ENCODE data around the gene LY6G6C.

LY6G6C gene

DNA sequence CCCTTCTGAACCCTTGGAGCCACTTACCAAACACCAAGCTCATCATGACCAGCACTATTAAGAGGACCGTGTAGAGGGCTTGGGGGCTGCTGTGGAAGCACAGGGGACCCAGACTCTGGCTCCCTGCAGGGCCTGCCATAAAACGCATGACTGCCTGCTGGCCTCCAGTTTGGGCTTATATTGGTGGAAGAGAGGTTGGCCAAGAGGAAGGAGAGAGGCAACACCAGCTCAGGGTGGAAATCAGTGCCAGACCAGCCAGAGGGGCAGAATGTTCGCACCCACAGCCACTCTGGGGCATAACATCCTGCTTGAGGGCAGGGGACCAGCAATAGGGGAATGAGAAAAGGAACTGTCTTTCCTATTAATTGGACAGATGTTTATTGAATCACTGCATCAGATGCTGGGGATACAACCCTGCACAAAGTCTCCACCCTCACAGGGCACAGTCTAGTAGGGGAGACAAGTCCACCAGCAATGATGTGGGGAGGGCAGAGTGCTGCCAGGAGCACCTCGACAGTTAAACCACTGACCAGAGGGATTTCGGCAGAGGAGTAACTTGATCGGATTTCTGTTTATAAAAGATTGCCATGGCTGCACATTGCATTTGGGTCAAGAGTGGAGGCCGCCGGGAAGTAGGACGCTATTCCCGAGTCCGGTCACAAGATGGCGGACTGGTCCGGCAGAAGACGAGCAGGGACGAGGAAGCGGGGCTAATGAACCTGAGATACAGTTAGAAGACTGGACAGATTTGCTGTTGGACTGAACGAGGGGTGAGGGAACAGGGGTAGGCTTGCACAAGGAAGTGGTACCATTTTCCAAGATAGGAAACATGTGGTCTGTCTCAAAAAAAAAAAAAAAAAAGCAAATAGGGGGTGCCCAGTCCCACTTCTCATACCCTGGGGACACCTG lies 41.1 kb downstream of the LY6G6C start, which contains the start of gene LY6G5C:
Gene LY6G5C (minus strand): TSS at position 842 of the 909 bp plus-strand sequence. CDS start 694 bp downstream, at position 148.
- peak within 1 kb of the TSS; percentile 66 to 75 for H3K4me3 ChIP-seq (ENCODE audit: low read depth in 1 of 2, low read length in 2 of 2)
- H3K36me3 ChIP-seq (ENCODE audit: control insufficient read depth in 1 of 2, insufficient read depth in 2 of 2, low read length in 2 of 2) = peaks cover 3 to 6% of the 10 kb centered on the region in 2 donors
- H3K27ac ChIP-seq (ENCODE audit: low read depth, low read length) = peak within 1 kb of the TSS; percentile 63
- peaks cover 11 to 16% of the 10 kb centered on the region in 2 donors for H3K4me1 ChIP-seq (ENCODE audit: control insufficient read depth in 1 of 2, insufficient read depth in 2 of 2, low read length in 2 of 2)
- H3K9ac ChIP-seq (ENCODE audit: low read depth in 1 of 2, low read length in 2 of 2) = peak within 1 kb of the TSS; percentile 62 to 89
- no peaks in the 10 kb centered on the region for H3K27me3 ChIP-seq (ENCODE audit: control insufficient read depth in 1 of 2, insufficient read depth in 2 of 2, low read length in 2 of 2)
- no peaks in the 10 kb centered on the region for H3K9me3 ChIP-seq (ENCODE audit: control insufficient read depth in 1 of 2, low read length in 2 of 2)

GRCh38 chr6:31677955-31678354 lies 43.6 kb downstream of the LY6G6C start:
- no peaks in the 10 kb centered on the region for H3K9me3 ChIP-seq (ENCODE audit: control insufficient read depth in 1 of 2, low read length in 2 of 2)
- no peak overlapping the region for H3K27ac ChIP-seq (ENCODE audit: low read depth, low read length)
- peaks cover 3 to 11% of the 10 kb centered on the region in 2 donors for H3K36me3 ChIP-seq (ENCODE audit: control insufficient read depth in 1 of 2, insufficient read depth in 2 of 2, low read length in 2 of 2)
- no peak overlapping the region for H3K4me3 ChIP-seq (ENCODE audit: low read depth in 1 of 2, low read length in 2 of 2)
- H3K4me1 ChIP-seq (ENCODE audit: control insufficient read depth in 1 of 2, insufficient read depth in 2 of 2, low read length in 2 of 2) = peaks cover 10 to 11% of the 10 kb centered on the region in 2 donors
- no peak overlapping the region for H3K9ac ChIP-seq (ENCODE audit: low read depth in 1 of 2, low read length in 2 of 2)
- no peaks in the 10 kb centered on the region for H3K27me3 ChIP-seq (ENCODE audit: control insufficient read depth in 1 of 2, insufficient read depth in 2 of 2, low read length in 2 of 2)

- H3K27ac ChIP-seq (ENCODE audit: low read depth, low read length) = no peak overlapping the region
- H3K36me3 ChIP-seq (ENCODE audit: control insufficient read depth in 1 of 2, insufficient read depth in 2 of 2, low read length in 2 of 2) = peaks cover 7 to 19% of the 10 kb centered on the region in 2 donors
- H3K27me3 ChIP-seq (ENCODE audit: control insufficient read depth in 1 of 2, insufficient read depth in 2 of 2, low read length in 2 of 2) = no peaks in the 10 kb centered on the region
- peaks cover 10 to 11% of the 10 kb centered on the region in 2 donors for H3K4me1 ChIP-seq (ENCODE audit: control insufficient read depth in 1 of 2, insufficient read depth in 2 of 2, low read length in 2 of 2)
- H3K9me3 ChIP-seq (ENCODE audit: control insufficient read depth in 1 of 2, low read length in 2 of 2) = no peaks in the 10 kb centered on the region
- H3K9ac ChIP-seq (ENCODE audit: low read depth in 1 of 2, low read length in 2 of 2) = no peak overlapping the region
- no peak overlapping the region for H3K4me3 ChIP-seq (ENCODE audit: low read depth in 1 of 2, low read length in 2 of 2)
Observed at GRCh38 chr6:31676904-31677303, 44.6 kb downstream of the LY6G6C start.

GRCh38 chr6:31676322-31676903 lies 45.1 kb downstream of the LY6G6C start:
- Histone ChIP-seq H3K9me3 (ENCODE audit: control insufficient read depth in 1 of 2, low read length in 2 of 2) (no peaks in the 10 kb centered on the region), H3K27me3 (ENCODE audit: control insufficient read depth in 1 of 2, insufficient read depth in 2 of 2, low read length in 2 of 2) (no peaks in the 10 kb centered on the region), H3K36me3 (ENCODE audit: control insufficient read depth in 1 of 2, insufficient read depth in 2 of 2, low read length in 2 of 2) (peaks cover 12 to 24% of the 10 kb centered on the region in 2 donors), H3K27ac (ENCODE audit: low read depth, low read length) (no peak overlapping the region), H3K9ac (ENCODE audit: low read depth in 1 of 2, low read length in 2 of 2) (no peak overlapping the region), H3K4me3 (ENCODE audit: low read depth in 1 of 2, low read length in 2 of 2) (no peak overlapping the region), H3K4me1 (ENCODE audit: control insufficient read depth in 1 of 2, insufficient read depth in 2 of 2, low read length in 2 of 2) (peaks cover 6 to 7% of the 10 kb centered on the region in 2 donors)

GRCh38 chr6:31669676-31670075 lies 51.9 kb downstream of the LY6G6C start, which contains the start of gene LY6G5B:
LY6G5B (plus strand) TSS chr6:31669976; CDS start chr6:31670951, 975 bp downstream.
- no peaks in the 10 kb centered on the region for H3K9me3 ChIP-seq (ENCODE audit: control insufficient read depth in 1 of 2, low read length in 2 of 2)
- H3K27ac ChIP-seq (ENCODE audit: low read depth, low read length) = no peak within 1 kb of the TSS
- peaks cover 52 to 62% of the 10 kb centered on the region in 2 donors for H3K36me3 ChIP-seq (ENCODE audit: control insufficient read depth in 1 of 2, insufficient read depth in 2 of 2, low read length in 2 of 2)
- H3K9ac ChIP-seq (ENCODE audit: low read depth in 1 of 2, low read length in 2 of 2) = no peak within 1 kb of the TSS
- H3K4me1 ChIP-seq (ENCODE audit: control insufficient read depth in 1 of 2, insufficient read depth in 2 of 2, low read length in 2 of 2) = peaks cover 7 to 17% of the 10 kb centered on the region in 2 donors
- H3K4me3 ChIP-seq (ENCODE audit: low read depth in 1 of 2, low read length in 2 of 2) = no peak within 1 kb of the TSS
- H3K27me3 ChIP-seq (ENCODE audit: control insufficient read depth in 1 of 2, insufficient read depth in 2 of 2, low read length in 2 of 2) = no peaks in the 10 kb centered on the region
